Psoas muscle (tissue), 8 donors: Measurements from ENCODE around the gene ARSH. TPM values are rescaled to one million over a fixed set of nuclear protein-coding genes. Genes with fewer than 3 reads are reported as not detected.
"Not testable (repeated sequence)": the region's sequence is repeated elsewhere in the genome, so short reads cannot be mapped to it uniquely, and the experiment has no call there.

Experiments used
- ATAC-seq, 4 donors: fragments of 200-7000 bp; cut with Tn5 transposase; one replicate each; pipeline ENCODE4 v1.9.1; 2020; ENCODE audit warnings: moderate library complexity in 3 of 4, mild to moderate bottlenecking in 2 of 4
- DNase-seq, 2 donors: peaks; one replicate each; pipeline ENCODE4 v3.0.0-alpha.2; 2020
- H3K27ac ChIP-seq: fragments of 200-600 bp; one replicate; pipeline ENCODE4 v1.8.0; 2022
- H3K27me3 ChIP-seq, 3 donors: fragments of 200-600 bp in 1 of 3; one replicate each; pipeline versions ENCODE4 v1.6.1 to v1.8.0; 2013 to 2022; ENCODE audit warnings: low read length in 2 of 3, mild to moderate bottlenecking in 2 of 3, moderate library complexity in 1 of 3; ENCODE audit not compliant: insufficient read depth in 3 of 3
- H3K36me3 ChIP-seq, 2 donors: fragments of 200-600 bp in 1 of 2; one replicate each; pipeline versions ENCODE4 v1.6.1 to v1.8.0; 2013 to 2022; ENCODE audit warnings: low read depth in 1 of 2, mild to moderate bottlenecking in 1 of 2, moderate library complexity in 1 of 2; ENCODE audit not compliant: insufficient read depth in 1 of 2
- H3K4me1 ChIP-seq: fragments of 200-600 bp; one replicate; pipeline ENCODE4 v1.8.0; 2022
- H3K4me3 ChIP-seq: fragments of 200-600 bp; one replicate; pipeline ENCODE4 v1.8.0; 2022; ENCODE audit warnings: mild to moderate bottlenecking
- H3K9me3 ChIP-seq: fragments of 200-600 bp; one replicate; pipeline ENCODE4 v1.8.0; 2022
- CTCF ChIP-seq: fragments of 200-600 bp; IDR thresholded peaks from one replicate; pipeline ENCODE4 v1.8.0; 2022; ENCODE audit warnings: antibody characterized with exemption
- WGBS, 3 donors: extraction: QIAGEN DNeasy Blood & Tissue Kit; methylation state at CpG; one replicate each; pipeline versions ENCODE4 v1.1.6 to v1.1.7; 2013; 5-methylcytosine and 5-hydroxymethylcytosine counted together
- intact Hi-C, 2 donors: fragments of 100-400 bp; cut with DNase I; formaldehyde crosslinking; loops; one replicate each; pipeline versions ENCODE4 v1.11.0 to v1.14.2; 2022
- polyA plus RNA-seq, 3 donors: library from polyadenylated mRNA; stranded (reverse); fragments of 200-250 nt; gene quantifications; one replicate each; pipeline ENCODE4 v1.2.3, GENCODE V29; 2013
- total RNA-seq, 4 donors: library from RNA; stranded (reverse); fragmentation: NEBNext Ultra II Directional in 2 of 4; extraction: Animal tissue kit (Norgen Biotek cat#: 25700) in 2 of 4; gene quantifications; one replicate each; pipeline versions ENCODE4 v1.2.1 to v1.2.4, GENCODE V29; 2021 to 2023
- donor health status: healthy with polysubstance abuse.
- donor health status: DM: no; HTN: no; CAD: no; lungs with moderate emphysema.
- donor health status: Bipolar disorder and iron deficiency.
- donor health status: healthy.
- donor health status: DM: yes; HTN: yes; CAD: no.
- donor health status: DM: no; HTN: no; CAD: no.
- donor health status: DM: no; HTN: no; CAD: no.
- donor health status: DM: yes; HTN: yes; CAD: no.

Gene ARSH
- total and polyA plus RNA-seq, 7 donors: not detected

GRCh38 chrX:3046253-3047240 lies 40.2 kb downstream of the ARSH start:
- Histone ChIP-seq H3K4me3 (no peak overlapping the region), H3K36me3 (no peaks in the 10 kb centered on the region), H3K4me1 (no peaks in the 10 kb centered on the region), H3K27me3 (no peaks in the 10 kb centered on the region), H3K9me3 (no peaks in the 10 kb centered on the region), H3K27ac (no peak overlapping the region)
- intact Hi-C loops: no loop called here
- WGBS, 3 donors: 78 to 85% (median 78%) methylated on average over 10 of the region's 10 CpGs
- ATAC-seq: no peak
- no peak for TF ChIP-seq CTCF
- DNase-seq: no peak

GRCh38 chrX:3050523-3051175 lies 44.3 kb downstream of the ARSH start:
- 76 to 88% (median 78%) methylated on average over 5 to 11 of the region's 11 CpGs for WGBS, 3 donors
- H3K36me3 ChIP-seq, intact Hi-C loops, H3K9me3 ChIP-seq, H3K4me3 ChIP-seq, H3K27ac ChIP-seq, H3K27me3 ChIP-seq, H3K4me1 ChIP-seq, ATAC-seq, DNase-seq: not testable (repeated sequence)

DNA sequence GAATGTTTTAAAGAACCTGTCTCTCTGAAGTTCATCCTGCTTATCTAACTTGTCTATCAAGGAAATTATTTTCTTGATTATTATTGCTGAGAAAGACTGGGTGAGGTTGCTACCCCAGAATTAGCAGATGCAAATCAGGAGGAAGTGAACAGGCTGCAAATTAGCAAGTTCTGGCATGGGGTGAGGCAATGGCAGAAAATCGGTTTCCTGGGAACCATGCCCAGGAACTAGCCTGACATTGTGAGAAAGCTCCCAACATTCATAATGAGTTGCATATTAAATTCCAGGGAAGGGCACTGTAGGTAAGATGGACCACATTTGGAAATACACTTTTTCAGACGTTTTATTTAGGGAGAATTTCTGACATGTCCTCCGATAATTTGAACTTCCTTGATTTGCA lies 46.5 kb downstream of the ARSH start:
- no peaks in the 10 kb centered on the region for H3K36me3 ChIP-seq
- no peaks in the 10 kb centered on the region for H3K9me3 ChIP-seq
- DNase-seq (no peak), ATAC-seq (no peak)
- no peaks in the 10 kb centered on the region for H3K27me3 ChIP-seq
- H3K27ac ChIP-seq: no peak overlapping the region
- intact Hi-C loops: no loop called here
- no peak for TF ChIP-seq CTCF
- H3K4me3 ChIP-seq: no peak overlapping the region
- WGBS, 3 donors: 23 to 51% (median 45%) methylated on average over 3 of the region's 3 CpGs
- no peaks in the 10 kb centered on the region for H3K4me1 ChIP-seq

- no peak for TF ChIP-seq CTCF
- Histone ChIP-seq H3K9me3 (peaks cover 3% of the 10 kb centered on the region), H3K27me3 (no peaks in the 10 kb centered on the region), H3K4me3 (no peak overlapping the region), H3K27ac (no peak overlapping the region), H3K36me3 (no peaks in the 10 kb centered on the region), H3K4me1 (no peaks in the 10 kb centered on the region)
- 15 to 18% (median 16%) methylated on average over 8 to 9 of the region's 9 CpGs for WGBS, 3 donors
- intact Hi-C loops: no loop called here
- ATAC-seq (no peak), DNase-seq (peak in 1 of 2 donors; percentile 53)
Measured at GRCh38 chrX:3066555-3066954, 60.2 kb downstream of the ARSH start.

GRCh38 chrX:3075959-3076358 lies 69.6 kb downstream of the ARSH start:
- no peak for TF ChIP-seq CTCF
- no peak for ATAC-seq
- intact Hi-C loops: no loop called here

More at GRCh38 chrX:3075959-3076358, 69.6 kb downstream of the ARSH start:
- Histone ChIP-seq H3K27me3 (no peaks in the 10 kb centered on the region), H3K27ac (no peak overlapping the region), H3K9me3 (no peaks in the 10 kb centered on the region), H3K36me3 (no peaks in the 10 kb centered on the region), H3K4me3 (no peak overlapping the region), H3K4me1 (no peaks in the 10 kb centered on the region)
- 16 to 25% (median 17%) methylated on average over 1 of the region's 1 CpG for WGBS, 3 donors
- DNase-seq: no peak
